Pulmonary artery endothelial cell (primary cell): ENCODE results near the gene MAP4K5. TPM values are rescaled to one million over a fixed set of nuclear protein-coding genes. Genes with fewer than 3 reads are reported as not detected.

ENCODE experiments used
- DNase-seq: peaks from one replicate; pipeline ENCODE4 v3.0.0-alpha.2; 2011; ENCODE audit warnings: low read depth, low spot score
- total RNA-seq: library from RNA; depleted of rRNA; stranded (reverse); fragments of >200 nt; gene quantifications from 2 replicates; pipeline ENCODE4 v1.2.3, GENCODE V29; 2014

Gene MAP4K5
- total RNA-seq, 1 donor from 2014 or later = 45.3 TPM

DNA sequence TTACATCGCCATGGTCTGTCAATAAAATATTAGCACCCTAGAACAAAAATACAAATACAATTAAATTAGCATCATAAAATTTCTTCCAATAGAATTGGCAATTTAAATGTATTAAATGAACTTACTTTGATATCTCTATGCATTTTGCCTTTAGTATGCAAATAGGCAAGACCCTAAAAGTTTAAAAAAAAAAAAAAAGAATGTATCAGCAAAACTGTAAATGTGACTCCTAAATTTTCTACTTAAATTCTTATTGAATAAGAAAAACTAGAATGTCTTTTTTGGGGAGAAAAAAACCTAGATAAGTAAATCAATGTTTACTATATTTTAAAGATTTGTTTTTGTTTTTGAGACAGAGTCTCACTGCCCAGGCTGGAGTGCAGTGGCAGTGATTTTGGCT is 56.2 kb downstream of the MAP4K5 start:
- no peak for DNase-seq

DNA sequence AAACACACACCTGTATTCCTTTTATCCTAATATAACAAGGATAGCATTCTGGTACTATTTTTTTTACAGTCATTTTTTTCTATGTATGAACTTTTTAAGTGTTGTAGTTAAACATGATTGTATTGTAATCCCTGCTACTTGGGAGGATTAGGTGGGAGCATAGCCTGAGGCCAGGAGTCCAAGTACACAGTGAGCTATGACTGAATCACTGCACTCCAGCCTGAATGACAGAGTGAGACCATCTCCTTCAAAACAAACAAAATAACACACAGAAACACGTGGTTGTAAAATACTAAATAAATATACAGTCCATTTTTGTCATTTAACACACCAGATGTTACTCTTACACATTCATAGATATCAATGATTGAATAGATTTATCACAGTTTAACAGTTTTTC is 56.9 kb downstream of the MAP4K5 start:
- DNase-seq = no peak

DNA sequence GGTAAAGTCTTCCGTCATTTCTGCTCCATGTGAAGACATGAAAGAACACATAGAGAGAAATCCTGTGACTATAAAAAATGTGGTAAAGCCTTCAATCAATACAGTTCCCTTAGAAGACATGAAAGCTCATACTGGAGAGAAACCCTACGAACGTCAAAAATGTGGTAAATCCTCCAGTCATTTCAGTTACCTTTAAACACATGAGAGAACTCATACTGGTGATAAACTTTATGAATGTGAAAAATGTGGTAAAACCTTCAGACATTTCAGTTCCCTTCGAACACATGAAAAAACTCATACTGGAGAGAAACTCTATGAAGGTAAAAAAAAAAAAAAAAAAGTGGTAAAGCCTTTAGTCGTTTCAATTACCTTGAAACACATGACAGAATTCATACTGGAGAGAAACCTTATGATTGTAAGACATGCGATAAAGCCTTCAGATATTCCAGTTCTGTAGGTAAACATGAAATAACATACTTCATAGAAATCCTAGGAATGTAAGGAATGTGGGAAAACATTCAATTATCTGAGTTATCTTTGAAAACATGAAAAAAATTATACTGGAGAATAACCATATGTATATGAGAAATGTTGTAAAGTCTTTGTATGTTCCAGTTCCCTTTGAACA is 60.4 kb downstream of the MAP4K5 start:
- DNase-seq = no peak

DNA sequence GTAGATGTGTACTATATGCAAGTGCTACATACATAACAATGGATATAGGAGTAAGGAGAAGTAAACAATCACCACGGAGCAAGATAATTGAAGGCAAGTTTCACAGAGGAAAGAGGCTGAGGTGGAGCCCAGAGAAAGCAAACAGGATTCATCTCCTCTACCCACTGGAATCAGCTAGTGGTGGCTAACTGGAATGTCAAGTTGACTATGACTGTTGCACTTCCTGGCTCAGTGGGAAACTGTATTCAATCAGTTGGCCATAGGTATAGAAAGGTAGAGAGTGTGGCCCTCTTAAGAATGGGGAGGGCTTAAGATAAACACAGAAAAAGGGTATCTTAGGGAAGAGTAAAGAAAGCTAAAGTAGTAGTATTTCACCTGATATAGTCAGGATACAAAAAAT is 62.4 kb downstream of the MAP4K5 start:
- DNase-seq = no peak

DNA sequence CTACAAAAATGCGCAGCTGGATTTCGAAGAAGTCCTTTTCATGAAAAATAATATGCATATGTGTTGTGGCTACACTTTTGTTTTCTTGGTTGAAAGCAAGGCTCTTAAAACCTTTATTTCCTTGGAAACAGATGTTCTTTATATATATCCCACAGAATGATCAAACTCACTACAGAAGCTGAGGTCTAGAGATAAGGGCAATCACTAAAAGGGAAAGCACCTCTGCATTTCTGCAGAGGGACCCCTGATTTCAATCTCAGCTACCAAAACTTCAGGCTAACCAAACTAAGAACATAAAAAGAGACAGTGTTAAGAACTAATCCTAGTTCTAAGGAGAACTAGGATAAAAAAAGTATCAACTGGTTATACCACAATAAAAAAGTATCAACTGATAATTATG is 70.3 kb downstream of the MAP4K5 start:
- no peak for DNase-seq

DNA sequence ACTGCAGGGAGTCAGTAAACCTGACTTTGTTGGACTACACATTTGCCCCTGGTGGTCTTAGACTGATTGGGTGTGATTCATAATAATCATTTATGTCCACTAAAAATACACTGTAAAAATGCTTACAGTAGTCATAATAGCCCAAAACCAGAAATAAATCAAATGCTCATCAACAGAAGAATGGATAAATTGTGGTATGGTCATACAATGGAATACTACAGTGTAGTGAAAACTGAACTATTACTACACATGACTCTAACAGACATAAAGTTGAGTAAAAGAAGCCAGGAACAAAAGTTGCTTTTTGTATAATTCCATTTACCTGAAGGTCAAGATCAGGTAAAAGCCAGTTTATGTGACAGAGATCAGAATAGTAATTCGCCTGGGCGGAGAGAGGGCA is 78.5 kb downstream of the MAP4K5 start:
- no peak for DNase-seq

DNA sequence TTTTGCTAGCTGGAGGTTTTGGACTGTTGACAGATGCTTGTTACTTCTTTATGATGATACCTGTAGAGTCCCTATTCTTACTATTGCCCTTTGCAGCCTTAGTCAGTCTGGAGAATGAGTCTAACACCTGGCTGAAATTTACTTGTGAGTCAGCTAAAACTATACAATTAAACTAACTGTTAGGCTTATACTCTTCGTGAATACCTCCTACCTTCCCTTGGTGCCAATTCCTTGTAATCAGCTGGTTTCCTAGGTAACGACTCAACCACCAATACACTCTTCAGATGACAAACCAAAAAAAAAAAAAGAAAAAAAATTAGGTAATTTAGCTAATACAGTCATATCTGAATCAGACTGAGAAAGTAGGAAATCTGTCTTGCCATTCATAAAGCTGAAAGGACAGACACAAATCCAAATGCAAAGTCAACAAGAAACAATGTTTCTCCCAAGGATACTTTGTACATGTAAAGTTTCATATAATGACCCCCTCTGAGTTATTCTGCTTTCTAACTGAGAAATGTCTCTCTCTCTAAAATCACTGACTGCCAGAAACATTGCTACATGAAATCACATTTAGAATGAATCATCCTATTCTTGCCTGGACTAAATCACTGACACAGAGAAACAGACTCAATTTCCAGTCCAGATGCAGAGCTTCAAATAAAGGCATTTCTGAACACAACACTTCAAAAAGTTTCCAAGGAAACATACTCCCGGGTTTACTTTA is 79.2 kb downstream of the MAP4K5 start:
- DNase-seq = no peak

DNA sequence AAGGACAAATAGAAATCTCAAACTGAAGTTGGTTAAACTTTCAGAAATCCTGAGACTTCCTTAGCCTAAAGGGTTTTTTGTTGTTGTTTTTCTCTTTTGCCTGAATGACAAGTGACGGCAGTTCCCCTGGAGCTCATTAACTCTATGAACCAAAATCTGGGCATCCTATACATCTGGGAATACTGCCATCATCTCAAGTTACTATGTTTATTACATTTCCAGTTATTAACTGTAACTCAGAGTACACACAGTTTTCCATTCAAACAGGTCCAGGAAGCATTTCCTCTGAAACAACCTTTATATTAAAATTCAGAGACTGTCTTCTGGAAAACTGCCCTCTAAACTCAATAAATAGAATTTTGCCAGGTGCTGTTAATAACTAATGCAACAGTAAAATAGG is 80.1 kb downstream of the MAP4K5 start:
- no peak for DNase-seq

DNA sequence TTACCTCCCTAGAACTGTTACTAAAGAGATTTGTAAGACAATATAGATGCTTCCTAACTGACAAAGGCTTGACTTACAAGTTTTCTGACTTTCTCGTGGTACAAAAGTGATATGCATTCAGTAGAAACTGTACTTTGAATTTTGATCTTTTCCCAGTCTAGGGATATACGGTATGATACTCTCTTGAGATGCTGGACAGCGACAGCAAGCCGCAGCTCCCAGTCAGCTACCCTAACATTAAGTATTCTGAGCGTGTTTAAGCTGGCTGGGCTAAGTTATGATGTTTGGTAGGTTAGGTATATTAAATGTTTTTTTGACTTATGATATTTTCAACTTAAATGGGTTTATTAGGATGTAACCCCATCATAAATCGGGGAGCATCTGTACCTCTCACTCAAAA is 80.5 kb downstream of the MAP4K5 start:
- no peak for DNase-seq

DNA sequence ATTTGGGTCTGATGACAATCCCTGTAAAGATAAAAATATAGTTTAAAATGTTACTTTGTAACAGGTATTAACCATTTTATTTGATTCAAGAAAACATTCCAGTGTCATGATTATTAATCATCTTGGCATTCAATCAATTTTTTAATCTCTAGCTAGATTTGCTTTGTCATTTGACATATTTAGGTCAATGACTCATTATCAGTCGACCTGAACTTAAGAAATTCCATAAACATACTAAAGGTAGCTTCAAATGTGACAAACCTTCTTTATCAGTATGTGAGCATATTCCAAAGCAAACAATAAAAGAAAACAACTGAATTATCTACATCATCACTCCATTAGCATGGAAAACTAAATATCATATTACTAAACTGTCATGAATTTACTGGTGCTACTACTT is 84.9 kb downstream of the MAP4K5 start:
- peak; percentile 52 for DNase-seq

DNA sequence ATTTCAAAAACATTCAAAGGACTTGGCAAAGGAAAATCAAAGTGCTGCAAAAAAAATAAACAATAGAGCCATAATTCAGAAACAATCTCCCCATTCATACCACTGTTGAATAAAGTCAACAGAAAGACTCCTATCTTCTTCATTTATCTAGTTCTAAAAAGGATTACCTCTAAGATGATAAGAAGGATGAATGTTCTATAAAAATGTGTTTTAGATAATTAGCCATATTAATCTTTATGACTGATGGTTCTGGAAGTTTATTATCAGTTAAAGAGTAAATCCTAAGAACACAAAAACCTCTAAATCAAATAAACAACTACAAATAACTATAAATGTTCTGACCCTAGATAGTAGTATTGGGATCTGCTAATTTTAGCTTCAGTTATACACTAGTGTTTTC is 97.8 kb downstream of the MAP4K5 start:
- no peak for DNase-seq

DNA sequence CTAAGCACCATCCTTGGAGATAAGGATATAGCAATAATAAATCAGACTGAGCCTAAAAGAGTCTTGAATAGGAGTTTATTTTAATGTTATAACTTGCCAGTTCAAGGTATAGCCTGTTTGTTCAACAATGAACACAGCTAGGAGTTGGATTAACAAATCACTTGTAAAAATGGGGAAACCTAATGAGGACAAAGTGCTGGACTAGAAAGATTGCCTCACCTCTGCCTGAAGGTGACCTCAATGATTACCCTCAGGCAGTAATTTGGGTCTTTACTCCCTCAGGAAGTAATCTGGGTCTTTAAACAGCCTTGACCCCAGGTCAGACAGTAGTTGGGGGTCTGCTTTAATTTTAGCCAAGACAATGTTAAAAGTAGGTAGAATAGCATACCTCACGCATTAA is 100.2 kb downstream of the MAP4K5 start:
- DNase-seq = no peak

DNA sequence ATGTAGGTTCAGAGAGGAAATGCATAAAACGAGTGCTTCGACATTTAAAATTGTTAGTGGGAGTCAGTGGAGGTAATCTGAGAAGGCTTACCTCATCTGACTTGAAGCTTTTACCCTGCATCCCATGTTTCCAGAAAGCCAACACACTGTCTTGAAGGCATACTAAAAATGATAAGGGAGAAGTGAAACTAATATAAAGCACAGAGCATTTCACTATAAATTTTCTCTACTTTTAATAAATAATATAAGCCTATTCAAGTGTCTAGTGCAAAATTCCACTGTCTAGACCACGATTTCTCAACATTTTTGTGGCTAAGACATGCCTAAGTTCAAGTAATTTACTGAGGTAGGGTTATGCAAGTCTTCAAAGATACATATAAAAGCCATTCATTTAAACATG is 106.6 kb downstream of the MAP4K5 start:
- DNase-seq = no peak

DNA sequence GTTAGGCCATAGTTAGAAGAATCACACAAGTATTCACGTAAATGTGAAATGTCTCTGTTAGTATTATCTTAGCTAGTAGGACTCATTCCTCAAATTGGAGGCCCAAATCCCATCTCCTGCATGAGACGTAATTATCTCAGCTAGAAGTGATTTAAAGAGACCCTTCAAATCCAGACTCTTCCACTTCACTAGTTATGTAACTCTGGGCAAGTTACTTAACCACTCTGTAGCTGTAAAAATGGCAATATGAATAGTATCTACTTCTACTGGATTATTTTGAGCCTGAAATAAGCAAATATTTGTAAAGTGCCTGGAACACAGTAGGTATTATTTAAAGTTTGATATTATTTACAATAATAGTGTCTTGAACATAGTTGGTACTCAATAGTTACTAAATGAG is 107.3 kb downstream of the MAP4K5 start:
- DNase-seq = no peak

DNA sequence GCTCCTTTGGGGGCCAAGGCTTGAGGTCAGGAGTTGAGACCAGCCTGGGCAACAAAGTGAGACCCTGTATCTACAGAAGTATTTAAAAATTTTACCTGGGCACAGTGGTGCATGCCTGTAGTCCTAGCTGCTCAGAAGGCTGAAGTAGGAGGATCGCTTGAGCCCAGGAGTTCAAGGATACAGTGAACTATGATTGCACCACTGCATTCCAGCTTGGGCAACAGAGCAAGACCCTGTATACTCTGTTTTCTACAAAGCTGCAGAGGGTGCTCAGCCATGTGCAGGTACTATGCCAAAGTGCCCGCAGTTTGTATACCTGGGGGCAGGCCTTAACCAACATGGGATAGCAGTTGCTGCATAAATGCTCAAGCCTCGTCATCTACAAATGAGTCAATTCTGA is 108.8 kb downstream of the MAP4K5 start:
- no peak for DNase-seq

DNA sequence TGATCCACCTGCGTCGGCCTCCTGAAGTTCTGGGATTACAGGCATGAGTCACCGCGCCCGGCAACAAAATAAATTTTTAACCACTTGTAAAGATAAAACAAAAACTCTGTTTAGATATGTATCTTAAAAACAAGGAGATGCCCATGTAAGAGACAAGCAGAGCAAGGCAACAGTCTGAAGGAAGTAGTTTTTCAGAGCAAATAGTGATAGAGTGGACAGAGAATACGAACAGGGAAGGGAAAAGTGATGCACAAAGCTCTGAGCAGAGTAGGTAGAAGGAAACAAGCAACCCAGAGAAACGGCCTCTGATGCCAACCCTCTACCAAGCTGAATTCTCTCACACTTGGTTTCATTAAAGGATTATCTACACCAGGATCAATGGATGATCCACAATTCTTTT is 110.9 kb downstream of the MAP4K5 start:
- no peak for DNase-seq

DNA sequence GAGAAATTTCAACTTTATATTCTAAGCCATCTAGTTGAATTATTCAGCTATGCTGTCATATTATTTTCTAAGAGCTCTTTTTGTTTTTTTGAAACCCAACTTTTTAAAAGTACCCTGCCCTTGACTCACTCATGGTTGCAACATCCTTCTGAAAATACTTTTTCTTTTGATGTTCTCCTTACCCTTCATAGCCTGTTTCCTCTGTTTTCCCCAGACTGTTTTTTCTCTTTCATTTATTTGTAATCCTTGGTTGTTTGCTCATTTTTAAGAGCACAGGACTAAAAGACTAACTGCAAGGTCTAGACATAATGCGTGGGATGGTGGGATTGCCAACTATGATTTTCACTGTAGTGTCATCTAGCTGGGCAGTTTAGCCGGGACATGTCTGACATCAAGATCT is 114.5 kb downstream of the MAP4K5 start:
- no peak for DNase-seq

DNA sequence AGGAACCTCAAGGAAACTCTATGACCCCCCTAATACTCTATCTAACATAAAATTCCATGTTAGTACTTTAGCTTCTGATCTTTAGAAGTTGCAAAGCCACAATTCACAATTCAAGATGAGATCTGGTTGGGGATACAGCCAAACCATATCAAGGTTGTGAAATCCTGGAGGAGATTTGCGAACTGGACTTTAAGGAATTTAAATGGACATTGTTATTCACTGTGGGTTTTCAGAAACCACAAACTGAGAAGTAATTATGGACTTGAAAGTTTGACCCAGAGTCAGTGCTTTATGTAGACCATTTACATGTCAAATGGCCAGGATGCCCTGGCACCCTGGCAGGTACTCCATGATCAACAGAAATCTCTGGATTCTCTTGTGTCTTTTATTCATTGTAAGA is 121.4 kb downstream of the MAP4K5 start:
- no peak for DNase-seq

DNA sequence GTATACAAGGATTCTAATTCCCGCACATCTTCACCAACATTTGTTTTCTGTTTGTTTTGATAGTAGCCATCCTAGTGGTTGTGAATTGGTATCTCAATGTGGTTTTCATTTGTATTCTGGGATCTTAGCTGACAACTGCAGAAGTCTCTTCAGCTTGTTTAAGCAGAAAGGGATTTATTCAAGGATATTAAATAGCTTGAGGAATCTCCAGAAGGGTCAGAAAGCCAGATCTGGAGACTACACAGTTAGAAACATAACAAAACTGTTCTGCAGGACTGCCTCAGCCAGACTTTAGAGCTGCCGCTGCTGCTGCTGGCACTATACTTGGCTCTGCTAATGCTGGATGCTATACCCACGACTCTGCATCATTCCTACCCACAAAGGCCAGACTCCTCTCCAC is 122.3 kb downstream of the MAP4K5 start:
- no peak for DNase-seq

DNA sequence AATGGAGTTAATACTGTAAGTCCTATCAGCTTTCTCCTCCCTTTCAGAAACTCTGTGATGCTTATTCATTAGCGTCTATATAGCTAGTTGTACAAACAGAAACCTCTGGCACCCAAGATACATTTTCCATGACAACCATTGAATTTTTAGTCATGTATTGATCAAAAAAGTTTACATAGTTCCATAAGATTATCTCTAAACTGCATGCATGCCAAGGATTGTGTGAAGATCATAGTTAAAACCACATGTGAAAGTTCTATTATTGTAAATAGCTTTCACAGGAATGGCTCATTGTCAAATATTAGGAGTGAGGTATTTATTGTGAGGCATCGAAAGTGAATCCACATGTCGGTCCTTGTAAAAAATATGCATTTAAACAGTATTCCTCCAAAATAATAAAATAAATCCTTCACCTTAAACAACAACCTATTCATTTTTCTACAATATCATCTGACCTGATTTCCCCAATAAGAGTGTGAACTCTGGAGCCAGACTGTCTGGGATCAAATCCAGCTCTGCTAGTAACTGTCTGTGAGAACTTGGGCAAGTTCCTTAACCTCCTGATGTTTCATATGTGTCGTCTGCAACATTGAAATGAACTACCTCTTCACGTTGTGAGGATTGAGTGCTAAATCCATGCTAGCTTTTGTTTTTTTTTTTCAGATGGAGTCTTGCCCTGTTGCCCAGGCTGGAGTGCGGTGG is 125.1 kb downstream of the MAP4K5 start:
- DNase-seq = no peak

DNA sequence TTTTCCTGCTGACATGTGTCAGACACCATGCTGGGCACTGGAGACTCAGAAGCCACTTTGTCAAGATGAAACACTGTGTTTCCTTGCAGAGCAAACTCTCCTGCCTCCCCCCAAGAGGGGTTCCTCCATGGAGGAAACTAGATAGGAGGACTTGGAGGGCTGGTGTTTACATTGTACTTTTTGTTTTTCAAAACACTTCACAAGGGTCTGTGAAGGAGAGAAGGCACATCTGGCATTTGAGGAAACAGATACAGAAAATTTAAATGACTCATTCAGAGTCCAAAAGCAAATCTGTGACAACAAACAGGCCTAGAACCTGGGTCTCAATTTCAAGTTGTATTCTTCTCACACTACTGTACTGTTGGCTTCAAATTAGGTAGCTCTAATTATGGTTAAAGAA is 128.9 kb downstream of the MAP4K5 start:
- DNase-seq = peak; percentile 54

DNA sequence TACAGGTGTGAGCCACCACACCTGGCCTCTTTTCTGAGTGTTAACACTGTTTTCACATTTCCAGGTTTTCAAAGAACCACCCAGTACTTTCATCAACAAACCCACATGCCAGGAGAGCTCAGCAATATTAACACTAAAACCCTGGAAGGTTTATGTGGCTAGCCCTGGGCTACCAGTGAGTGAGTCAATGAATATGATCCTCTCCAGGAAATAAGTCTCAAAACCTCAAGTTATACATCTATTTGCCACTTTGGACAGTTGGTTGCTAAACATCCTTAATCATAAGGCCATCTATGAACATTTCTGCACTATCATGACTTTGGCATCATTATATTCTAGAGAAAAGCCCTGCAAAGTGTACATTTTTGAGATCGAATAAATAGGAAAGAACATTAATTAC is 129.4 kb downstream of the MAP4K5 start:
- no peak for DNase-seq

DNA sequence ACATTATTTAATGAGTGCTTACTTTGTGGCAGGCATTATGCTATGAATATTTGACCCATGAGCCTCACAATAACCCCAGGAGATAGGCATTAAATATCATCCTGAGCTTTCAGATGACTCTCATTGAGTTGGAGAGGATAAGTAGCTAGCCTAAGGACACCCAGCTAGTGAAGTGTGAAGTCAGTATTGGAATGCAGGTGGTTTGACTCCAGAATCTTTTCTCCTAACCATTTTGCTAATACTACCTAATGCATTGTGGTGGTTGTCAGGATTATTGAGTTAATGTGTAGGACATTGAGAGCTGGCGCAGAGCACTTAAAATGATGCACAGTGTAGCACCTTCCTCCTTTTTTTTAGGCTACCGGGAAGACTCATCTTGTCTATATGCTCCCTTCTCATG is 131.9 kb downstream of the MAP4K5 start:
- no peak for DNase-seq
